Neural crest cell (in vitro differentiated cells): ENCODE data around the gene ZNF780B. TPM values are rescaled to one million over a fixed set of nuclear protein-coding genes. Genes with fewer than 3 reads are reported as not detected.

Experiments used
- DNase-seq: peaks from one replicate; pipeline ENCODE4 v3.0.0; 2021; ENCODE audit warnings: low read depth, mixed read lengths, low spot score
- H3K27ac Mint-ChIP-seq: one replicate; pipeline ENCODE4 v1.8.0; 2021; ENCODE audit warnings: mild to moderate bottlenecking, mixed read lengths; ENCODE audit not compliant: unreplicated experiment
- H3K27me3 Mint-ChIP-seq: 2 replicates; pipeline ENCODE4 v1.8.0; 2021; ENCODE audit warnings: low read depth, mild to moderate bottlenecking, mixed read lengths
- H3K36me3 Mint-ChIP-seq: 2 replicates; pipeline ENCODE4 v1.8.0; 2021; ENCODE audit warnings: low read depth, mild to moderate bottlenecking, mixed read lengths
- H3K4me1 Mint-ChIP-seq: 2 replicates; pipeline ENCODE4 v1.8.0; 2021; ENCODE audit warnings: mixed read lengths
- H3K4me3 Mint-ChIP-seq: one replicate; pipeline ENCODE4 v1.8.0; 2021; ENCODE audit warnings: mild to moderate bottlenecking, mixed read lengths
- H3K9me3 Mint-ChIP-seq: 2 replicates; pipeline ENCODE4 v1.8.0; 2021; ENCODE audit warnings: mixed read lengths
- total RNA-seq: library from RNA; stranded (reverse); gene quantifications from 2 replicates; pipeline ENCODE4 v1.2.1, GENCODE V29; 2021
- TF ChIP-seq, protein P1 (sequence below): fragments of 200-600 bp; sonication (generic); conservative IDR thresholded peaks from 2 replicates; pipeline ENCODE4 v1.5.0; 2021; ENCODE audit warnings: antibody characterized with exemption, mild to moderate bottlenecking

Gene ZNF780B
- total RNA-seq, 1 donor from 2014 or later = 27.3 TPM

DNA sequence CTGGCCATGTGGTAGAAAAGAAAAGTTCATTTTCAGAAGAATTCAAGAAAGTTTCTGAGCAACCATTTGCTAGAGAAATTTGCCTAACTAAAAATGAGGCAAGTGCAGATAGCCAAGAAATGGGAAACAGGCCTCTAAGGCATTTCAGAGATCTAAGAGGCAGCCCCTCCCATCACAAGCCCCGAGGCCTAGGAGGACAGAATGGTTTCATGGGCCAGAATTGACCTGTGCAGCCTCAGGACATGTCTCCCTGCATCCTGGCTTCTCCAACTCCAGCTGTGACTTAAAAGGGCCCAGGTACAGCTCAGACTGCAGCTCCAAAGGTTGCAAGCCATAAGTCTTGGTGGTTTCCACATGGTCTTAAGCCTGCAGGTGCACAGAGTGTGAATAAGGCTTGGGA lies 62.4 kb downstream of the ZNF780B start:
- Mint-ChIP-seq H3K4me1 (peaks cover 30% of the 10 kb centered on the region), H3K9me3 (peaks cover 11% of the 10 kb centered on the region), H3K27me3 (no peaks in the 10 kb centered on the region), H3K36me3 (peaks cover 31% of the 10 kb centered on the region), H3K4me3 (no peak overlapping the region), H3K27ac (no peak overlapping the region)
- TF ChIP-seq, protein P1, sequence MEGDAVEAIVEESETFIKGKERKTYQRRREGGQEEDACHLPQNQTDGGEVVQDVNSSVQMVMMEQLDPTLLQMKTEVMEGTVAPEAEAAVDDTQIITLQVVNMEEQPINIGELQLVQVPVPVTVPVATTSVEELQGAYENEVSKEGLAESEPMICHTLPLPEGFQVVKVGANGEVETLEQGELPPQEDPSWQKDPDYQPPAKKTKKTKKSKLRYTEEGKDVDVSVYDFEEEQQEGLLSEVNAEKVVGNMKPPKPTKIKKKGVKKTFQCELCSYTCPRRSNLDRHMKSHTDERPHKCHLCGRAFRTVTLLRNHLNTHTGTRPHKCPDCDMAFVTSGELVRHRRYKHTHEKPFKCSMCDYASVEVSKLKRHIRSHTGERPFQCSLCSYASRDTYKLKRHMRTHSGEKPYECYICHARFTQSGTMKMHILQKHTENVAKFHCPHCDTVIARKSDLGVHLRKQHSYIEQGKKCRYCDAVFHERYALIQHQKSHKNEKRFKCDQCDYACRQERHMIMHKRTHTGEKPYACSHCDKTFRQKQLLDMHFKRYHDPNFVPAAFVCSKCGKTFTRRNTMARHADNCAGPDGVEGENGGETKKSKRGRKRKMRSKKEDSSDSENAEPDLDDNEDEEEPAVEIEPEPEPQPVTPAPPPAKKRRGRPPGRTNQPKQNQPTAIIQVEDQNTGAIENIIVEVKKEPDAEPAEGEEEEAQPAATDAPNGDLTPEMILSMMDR = no peak
- no peak for DNase-seq

GRCh38 chr19:39987596-39987995 lies 68.4 kb downstream of the ZNF780B start:
- Mint-ChIP-seq H3K27me3 (no peaks in the 10 kb centered on the region), H3K4me3 (no peak overlapping the region), H3K27ac (no peak overlapping the region), H3K4me1 (no peaks in the 10 kb centered on the region), H3K9me3 (peaks cover 25% of the 10 kb centered on the region), H3K36me3 (peaks cover 55% of the 10 kb centered on the region)
- TF ChIP-seq, protein P1 = no peak
- DNase-seq = no peak

DNA sequence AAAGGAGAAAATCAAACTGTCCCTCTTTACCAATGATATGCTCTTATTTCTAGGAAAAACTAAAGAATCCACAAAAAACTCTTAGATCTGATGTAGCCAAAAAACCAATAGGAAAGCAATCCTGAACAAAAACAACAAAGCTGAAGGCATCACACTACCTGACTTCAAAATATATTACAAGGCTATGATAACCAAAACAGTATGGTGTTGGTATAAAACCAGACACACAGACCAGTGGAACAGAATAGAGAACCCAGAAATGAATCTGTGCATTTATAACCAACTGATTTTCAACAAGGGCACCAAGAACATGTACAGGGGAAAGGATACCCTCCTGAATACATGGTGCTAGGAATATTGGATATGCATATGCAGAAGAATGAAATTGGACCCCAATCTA lies 68.9 kb downstream of the ZNF780B start:
- TF ChIP-seq, protein P1 = no peak
- Mint-ChIP-seq H3K27ac (no peak overlapping the region), H3K36me3 (peaks cover 57% of the 10 kb centered on the region), H3K4me1 (no peaks in the 10 kb centered on the region), H3K27me3 (no peaks in the 10 kb centered on the region), H3K9me3 (peaks cover 25% of the 10 kb centered on the region), H3K4me3 (no peak overlapping the region)
- no peak for DNase-seq

DNA sequence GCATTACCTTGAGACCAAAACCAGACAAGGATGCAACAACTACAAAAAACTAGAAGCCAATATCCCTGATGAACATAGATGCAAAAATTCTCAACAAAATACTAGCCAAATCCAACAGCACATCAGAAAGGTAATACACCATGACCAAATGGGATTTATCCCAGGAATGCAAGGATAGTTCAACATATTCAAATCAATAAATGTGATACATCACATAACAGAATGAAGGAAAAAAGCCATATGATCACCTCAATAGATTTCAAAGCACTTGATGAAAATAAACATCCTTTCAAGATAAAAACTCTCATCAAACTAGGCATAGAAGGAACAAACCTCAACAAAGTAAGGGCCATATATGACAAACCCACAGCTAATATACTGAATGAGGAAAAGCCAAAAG lies 69.4 kb downstream of the ZNF780B start:
- peaks cover 59% of the 10 kb centered on the region for H3K36me3 Mint-ChIP-seq
- no peaks in the 10 kb centered on the region for H3K27me3 Mint-ChIP-seq
- TF ChIP-seq, protein P1 = no peak
- no peak overlapping the region for H3K27ac Mint-ChIP-seq
- no peak overlapping the region for H3K4me3 Mint-ChIP-seq
- H3K9me3 Mint-ChIP-seq = peaks cover 25% of the 10 kb centered on the region
- H3K4me1 Mint-ChIP-seq = no peaks in the 10 kb centered on the region
- DNase-seq = no peak

- Mint-ChIP-seq H3K4me1 (no peaks in the 10 kb centered on the region), H3K4me3 (no peak overlapping the region), H3K36me3 (peaks cover 70% of the 10 kb centered on the region), H3K9me3 (peaks cover 23% of the 10 kb centered on the region), H3K27me3 (no peaks in the 10 kb centered on the region), H3K27ac (no peak overlapping the region)
- no peak for DNase-seq
- TF ChIP-seq, protein P1 = no peak
These were observed 72.2 kb downstream of the ZNF780B start for GRCh38 chr19:39983695-39984300.
